ENCODE results near the gene SHROOM3. TPM values are rescaled to one million over a fixed set of nuclear protein-coding genes. Genes with fewer than 3 reads are reported as not detected.

The SHROOM3 gene
- total and polyA plus RNA-seq, 2 donors (not counting 1 experiment from before 2014, with no cell fraction given): 0.91 to 1.5 TPM

- ChIA-PET POLR2A (no interaction called here), CTCF (no interaction called here)
- ATAC-seq (ENCODE audit: low read depth) (no peak), DNase-seq (no peak)
- H3K9me3 Mint-ChIP-seq (ENCODE audit: insufficient read depth): no peaks in the 10 kb centered on the region
- H2AFZ ChIP-seq (ENCODE audit: insufficient read depth, low read depth, low read length, poor library complexity, severe bottlenecking): no peak overlapping the region
- intact Hi-C loops (cut with micrococcal nuclease): no loop called here
- no peaks in the 10 kb centered on the region for H3K27me3 ChIP-seq (replicated peaks in 1 of 4; ENCODE audit: control extremely low read depth in 1 of 4, control insufficient read depth in 3 of 4, insufficient read depth in 4 of 4, low read length in 3 of 4)
- no peaks in the 10 kb centered on the region for H3K9me3 ChIP-seq (ENCODE audit: control extremely low read depth in 1 of 3, control insufficient read depth in 2 of 3, insufficient read depth in 1 of 3, low read length in 2 of 3)
- no peak overlapping the region for H3K9ac ChIP-seq (ENCODE audit: low read length)
- no peak overlapping the region for H3K4me3 Mint-ChIP-seq
- no peak overlapping the region for H3K27ac Mint-ChIP-seq
- H3K4me1 Mint-ChIP-seq: no peaks in the 10 kb centered on the region
- peaks cover 10% of the 10 kb centered on the region for H3K27me3 Mint-ChIP-seq
- H4K20me1 ChIP-seq (ENCODE audit: control insufficient read depth, insufficient read depth, low read length, poor library complexity, severe bottlenecking): no peaks in the 10 kb centered on the region
- no peak overlapping the region for H3K4me3 ChIP-seq (ENCODE audit: control extremely low read depth in 1 of 5, extremely low read depth in 1 of 5, insufficient read depth in 1 of 5, low read depth in 2 of 5, low read length in 4 of 5)
- H3K36me3 ChIP-seq (replicated peaks in 1 of 2; ENCODE audit: control extremely low read depth in 1 of 2, control insufficient read depth in 1 of 2, extremely low read depth in 1 of 2, insufficient read depth in 2 of 2, low read length in 1 of 2): no peaks in the 10 kb centered on the region
- TF ChIP-seq EZH2 (IDR thresholded peaks at IDR 0.05; ENCODE audit: borderline replicate concordance, insufficient read depth, low read depth, low read length, poor library complexity, severe bottlenecking) (no peak), CTCF (IDR thresholded peaks at IDR 0.05) (no peak)
- H3K27ac ChIP-seq (ENCODE audit: low read length in 2 of 2): no peak overlapping the region
- H3K79me2 ChIP-seq (ENCODE audit: control insufficient read depth, insufficient read depth, low read length): no peaks in the 10 kb centered on the region
- H3K4me2 ChIP-seq (replicated peaks; ENCODE audit: low read depth, low read length, poor library complexity, severe bottlenecking): no peak overlapping the region
- H3K4me1 ChIP-seq (ENCODE audit: control insufficient read depth in 2 of 2, insufficient read depth in 2 of 2, low read length in 2 of 2): no peaks in the 10 kb centered on the region
- no CpG with 5 or more reads among the region's 3 CpGs for WGBS (ENCODE audit: insufficient coverage)
Observed at GRCh38 chr4:76703676-76704075, 268.6 kb downstream of the SHROOM3 start.

- 86% methylated on average over 3 of the region's 3 CpGs for WGBS (ENCODE audit: insufficient coverage)
- TF ChIP-seq EZH2 (IDR thresholded peaks at IDR 0.05; ENCODE audit: borderline replicate concordance, insufficient read depth, low read depth, low read length, poor library complexity, severe bottlenecking) (no peak), CTCF (IDR thresholded peaks at IDR 0.05) (no peak)
- no peak overlapping the region for H3K9ac ChIP-seq (ENCODE audit: low read length)
- ChIA-PET CTCF (no interaction called here), POLR2A (no interaction called here)
- H3K9me3 ChIP-seq (ENCODE audit: control extremely low read depth in 1 of 3, control insufficient read depth in 2 of 3, insufficient read depth in 1 of 3, low read length in 2 of 3): no peaks in the 10 kb centered on the region
- H3K36me3 ChIP-seq (replicated peaks in 1 of 2; ENCODE audit: control extremely low read depth in 1 of 2, control insufficient read depth in 1 of 2, extremely low read depth in 1 of 2, insufficient read depth in 2 of 2, low read length in 1 of 2): no peaks in the 10 kb centered on the region
- H3K4me2 ChIP-seq (replicated peaks; ENCODE audit: low read depth, low read length, poor library complexity, severe bottlenecking): no peak overlapping the region
- H2AFZ ChIP-seq (ENCODE audit: insufficient read depth, low read depth, low read length, poor library complexity, severe bottlenecking): no peak overlapping the region
- no peak for DNase-seq
- H3K4me3 ChIP-seq (ENCODE audit: control extremely low read depth in 1 of 5, extremely low read depth in 1 of 5, insufficient read depth in 1 of 5, low read depth in 2 of 5, low read length in 4 of 5): no peak overlapping the region
- H3K27me3 ChIP-seq (replicated peaks in 1 of 4; ENCODE audit: control extremely low read depth in 1 of 4, control insufficient read depth in 3 of 4, insufficient read depth in 4 of 4, low read length in 3 of 4): no peaks in the 10 kb centered on the region
- no peak overlapping the region for H3K27ac ChIP-seq (ENCODE audit: low read length in 2 of 2)
- H4K20me1 ChIP-seq (ENCODE audit: control insufficient read depth, insufficient read depth, low read length, poor library complexity, severe bottlenecking): no peaks in the 10 kb centered on the region
- intact Hi-C loops (cut with micrococcal nuclease): no loop called here
- Mint-ChIP-seq H3K9me3 (ENCODE audit: insufficient read depth) (no peaks in the 10 kb centered on the region), H3K27me3 (peaks cover 7% of the 10 kb centered on the region), H3K4me1 (no peaks in the 10 kb centered on the region), H3K27ac (no peak overlapping the region), H3K4me3 (no peak overlapping the region)
- no peak for ATAC-seq (ENCODE audit: low read depth)
- no peaks in the 10 kb centered on the region for H3K79me2 ChIP-seq (ENCODE audit: control insufficient read depth, insufficient read depth, low read length)
- no peaks in the 10 kb centered on the region for H3K4me1 ChIP-seq (ENCODE audit: control insufficient read depth in 2 of 2, insufficient read depth in 2 of 2, low read length in 2 of 2)
Observed at GRCh38 chr4:76704133-76704881, 269.3 kb downstream of the SHROOM3 start.
